IPS DF 19.7 (cell line): Measurements from ENCODE around the gene HOXD12.

Source experiments
- DNase-seq: peaks from one replicate; pipeline ENCODE4 v3.0.0-alpha.2; 2013; ENCODE audit warnings: low read depth, low spot score

Gene HOXD12

DNA sequence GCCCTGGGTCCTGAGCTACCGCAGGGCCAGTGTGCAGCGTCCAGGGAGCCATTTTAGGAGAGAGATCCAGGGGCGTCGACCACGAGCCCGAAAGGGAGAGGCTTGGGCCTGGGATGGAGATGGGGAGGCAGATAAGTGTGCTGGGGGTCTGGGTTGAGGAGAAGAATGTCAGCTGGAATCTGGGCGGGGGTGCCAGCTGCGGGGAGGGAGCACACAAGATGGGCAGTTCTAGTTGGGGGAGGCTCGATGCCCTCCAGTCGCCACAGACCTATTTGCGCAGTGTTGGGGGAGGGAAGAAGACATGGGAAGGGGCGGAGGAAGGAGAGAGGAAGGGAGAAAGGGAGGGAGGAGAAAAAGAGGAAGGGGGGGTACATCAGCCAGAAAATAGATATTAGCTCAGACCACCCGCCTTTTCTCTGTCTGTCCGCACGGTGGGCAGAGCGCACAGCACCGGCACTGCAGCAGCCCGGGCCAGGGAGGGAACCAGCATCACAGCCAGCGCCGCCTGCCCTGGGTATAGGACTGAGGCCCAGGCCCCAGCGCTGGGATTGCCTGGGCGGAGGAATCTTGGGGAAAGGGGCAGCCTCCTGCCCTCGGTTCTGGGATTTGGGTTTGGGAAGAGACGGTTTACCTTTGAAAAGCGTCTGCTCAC, 5.6 kb downstream of the HOXD12 start:
- no peak for DNase-seq

DNA sequence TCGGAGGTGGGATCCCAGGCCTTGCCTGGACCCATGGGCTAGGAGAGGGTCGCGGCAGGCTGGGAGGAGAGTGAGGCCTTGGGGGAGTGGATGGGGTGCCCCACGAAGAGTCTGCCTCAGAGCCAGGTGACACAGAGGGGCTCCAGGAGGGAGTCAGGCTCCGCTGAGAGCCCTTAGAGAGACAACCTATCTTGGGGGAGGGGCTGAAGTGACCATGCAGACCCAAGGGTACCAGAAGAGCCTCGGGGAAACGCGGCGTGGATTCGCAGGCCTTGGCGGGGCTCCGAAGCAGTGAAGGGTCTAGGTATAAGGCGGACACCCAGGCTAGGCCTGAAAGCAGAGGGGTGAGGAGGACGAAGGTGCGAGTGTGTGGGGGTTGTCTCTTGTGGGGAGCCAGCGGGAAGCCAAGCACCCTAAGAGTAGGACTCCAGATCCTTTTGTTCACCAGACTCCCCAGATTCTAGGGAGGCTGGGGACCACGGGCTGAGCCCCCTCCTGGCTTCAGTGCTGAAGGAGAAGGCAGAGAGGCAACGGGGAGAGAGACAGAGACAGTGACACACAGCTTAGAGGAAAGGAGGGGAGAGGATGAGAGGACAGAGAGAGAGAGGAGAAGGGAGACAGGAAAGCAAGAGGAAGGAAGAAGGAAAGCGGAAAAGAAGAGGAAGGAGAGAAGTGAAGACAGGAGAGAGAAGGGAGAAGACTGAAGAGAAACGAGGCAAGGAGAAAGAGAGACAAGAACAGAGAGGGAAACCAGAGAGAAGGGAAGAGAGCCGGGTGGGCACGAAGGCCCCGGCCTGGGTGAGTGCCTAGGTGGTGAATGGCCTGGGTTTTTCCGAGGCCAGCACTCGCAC, 6.4 kb downstream of the HOXD12 start:
- no peak for DNase-seq

DNA sequence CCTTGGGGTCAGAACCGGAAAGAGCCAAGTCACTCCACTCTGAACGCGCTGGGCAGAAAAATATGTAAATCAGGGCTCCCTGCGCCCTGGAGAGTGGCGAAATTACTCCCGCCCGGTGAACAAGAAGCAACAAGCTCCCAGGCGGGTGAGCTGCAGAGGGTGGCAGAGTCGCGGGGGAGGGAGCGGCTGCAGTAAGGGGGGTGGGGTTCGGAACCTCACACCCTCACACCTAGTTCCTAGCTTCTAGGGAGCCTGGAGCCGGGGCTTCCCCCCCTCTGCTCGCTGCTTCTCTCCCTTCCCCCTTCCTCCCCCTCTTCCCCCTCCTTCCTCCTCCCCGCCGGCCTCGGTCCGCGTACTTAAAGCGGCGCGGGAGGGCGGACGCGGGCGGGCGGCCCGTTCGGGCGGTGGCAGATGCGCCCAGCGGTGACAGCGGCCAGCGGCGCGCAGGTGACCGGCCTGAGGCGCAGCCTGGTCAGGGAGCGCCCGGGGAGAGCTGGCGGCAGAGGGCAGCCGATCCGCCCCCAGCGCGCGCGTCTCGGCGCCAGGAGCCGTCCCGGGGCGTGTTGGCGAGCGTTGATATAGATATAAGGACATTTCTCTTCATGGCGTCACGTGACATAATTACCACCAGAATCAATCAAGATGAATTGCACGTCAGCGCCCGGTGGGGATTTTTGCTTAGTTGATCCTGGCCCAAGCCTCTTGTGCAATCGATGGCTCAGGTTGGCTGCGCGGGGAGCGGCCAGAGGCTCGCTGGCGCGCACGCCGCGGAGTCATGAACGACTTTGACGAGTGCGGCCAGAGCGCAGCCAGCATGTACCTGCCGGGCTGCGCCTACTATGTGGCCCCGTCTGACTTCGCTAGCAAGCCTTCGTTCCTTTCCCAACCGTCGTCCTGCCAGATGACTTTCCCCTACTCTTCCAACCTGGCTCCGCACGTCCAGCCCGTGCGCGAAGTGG, 7.3 kb downstream of the HOXD12 start, which contains the start of gene HOXD11:
TSS of gene HOXD11 (plus strand) at position 700 of the 959 bp plus-strand sequence. CDS start at position 776, 76 bp downstream.
- no peak for DNase-seq

DNA sequence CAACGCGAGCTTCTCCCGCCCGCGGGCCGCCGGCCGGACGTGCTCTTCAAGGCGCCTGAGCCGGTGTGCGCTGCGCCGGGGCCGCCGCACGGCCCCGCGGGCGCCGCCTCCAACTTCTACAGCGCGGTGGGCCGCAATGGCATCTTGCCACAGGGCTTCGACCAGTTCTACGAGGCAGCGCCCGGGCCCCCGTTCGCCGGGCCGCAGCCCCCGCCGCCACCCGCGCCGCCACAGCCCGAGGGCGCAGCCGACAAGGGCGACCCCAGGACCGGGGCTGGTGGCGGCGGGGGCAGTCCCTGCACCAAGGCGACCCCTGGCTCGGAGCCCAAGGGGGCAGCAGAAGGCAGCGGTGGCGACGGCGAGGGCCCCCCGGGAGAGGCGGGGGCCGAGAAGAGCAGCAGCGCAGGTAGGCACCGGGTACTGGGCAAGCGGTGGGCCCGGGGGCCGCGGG, 8.2 kb downstream of the HOXD12 start:
- DNase-seq = no peak

DNA sequence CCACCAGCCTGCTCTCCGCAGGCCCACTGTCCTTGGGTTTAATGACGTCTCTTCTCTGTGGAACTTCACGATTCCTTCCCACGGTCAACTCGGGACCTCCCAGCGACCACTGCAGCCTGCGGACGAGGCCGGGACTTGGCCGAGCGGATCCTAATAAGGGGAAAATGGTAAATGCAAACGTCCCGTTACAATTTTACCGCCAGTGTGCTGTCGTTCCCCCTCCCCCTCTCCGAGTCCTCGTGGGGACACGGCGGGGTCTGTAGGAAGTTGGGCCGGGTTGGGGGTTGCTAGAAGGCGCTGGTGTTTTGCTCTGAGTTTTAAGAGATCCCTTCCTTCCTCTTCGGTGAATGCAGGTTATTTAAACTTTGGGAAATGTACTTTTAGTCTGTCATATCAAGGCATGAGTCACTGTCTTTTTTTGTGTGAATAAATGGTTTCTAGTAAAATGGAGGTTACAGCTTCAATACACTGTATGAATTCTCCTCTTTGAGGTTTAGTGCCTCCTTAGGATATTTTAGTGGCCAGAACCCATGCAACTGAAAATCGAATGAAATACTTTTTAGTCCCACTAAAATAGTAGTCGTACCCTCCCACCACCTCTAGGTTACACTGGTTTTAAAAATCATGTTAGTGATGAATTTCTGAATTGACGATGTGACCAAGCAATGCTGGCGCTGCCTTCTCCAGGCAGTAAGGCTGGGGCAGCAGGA, 9.8 kb downstream of the HOXD12 start:
- no peak for DNase-seq

DNA sequence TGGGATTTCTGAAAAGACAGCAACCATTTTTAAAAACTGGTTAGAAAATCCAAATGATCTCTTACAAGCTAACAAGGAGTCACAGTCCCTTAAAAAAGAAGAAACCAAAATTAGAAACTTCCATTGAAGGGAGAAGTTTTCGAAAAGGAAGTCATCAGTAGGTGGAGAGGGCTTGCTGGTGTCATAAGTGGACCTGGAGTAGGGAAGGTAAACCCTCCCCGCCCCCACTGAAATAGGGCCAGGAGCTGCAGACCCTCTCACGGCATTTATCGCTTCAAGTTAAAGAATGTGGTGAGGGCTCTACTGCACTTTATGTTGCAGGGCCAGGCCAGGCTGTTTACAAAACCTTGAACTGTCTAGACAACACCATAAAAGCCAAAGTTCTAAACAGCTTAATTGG, 10.4 kb downstream of the HOXD12 start:
- no peak for DNase-seq

DNA sequence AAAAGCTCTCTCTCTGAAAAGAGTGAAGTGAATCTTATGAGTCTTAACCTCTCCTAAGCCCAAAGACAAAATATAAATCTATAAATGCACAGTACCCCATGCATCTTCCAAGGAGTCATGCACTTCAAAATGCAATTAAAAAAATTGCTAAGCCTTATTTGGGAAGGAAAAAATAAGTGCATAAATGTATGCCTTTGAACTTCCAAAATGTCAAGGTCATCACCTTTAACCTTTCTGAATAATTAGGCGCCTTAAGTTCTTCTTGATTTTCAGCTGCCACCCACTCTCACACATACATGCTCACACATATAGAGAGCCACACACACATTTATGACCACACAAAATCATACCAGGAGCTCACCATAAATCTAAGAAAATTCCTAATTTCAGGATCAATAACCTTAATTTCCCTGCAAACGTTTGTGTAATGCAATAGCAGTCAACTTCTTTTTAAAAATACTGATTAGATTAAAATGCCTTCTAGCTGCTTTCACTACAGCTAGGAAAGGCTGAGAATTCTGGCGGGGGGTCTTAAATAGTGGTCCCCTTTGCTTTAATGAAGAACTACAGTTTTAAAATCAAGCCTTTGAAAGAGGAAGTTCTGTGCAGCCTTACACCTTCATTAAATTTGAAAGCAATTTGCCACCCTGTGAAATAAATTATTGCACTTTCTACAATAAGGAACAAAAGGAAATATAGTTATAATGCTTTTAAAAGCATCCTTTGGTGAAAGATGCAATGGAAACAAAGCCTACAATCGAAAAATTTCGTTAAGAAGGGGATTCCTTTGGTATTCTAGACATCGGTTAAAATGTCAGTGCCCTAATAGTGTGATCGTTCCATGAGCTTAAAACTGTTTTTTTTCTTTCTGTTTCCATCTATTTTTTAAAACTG, 11.1 kb downstream of the HOXD12 start:
- DNase-seq = no peak

DNA sequence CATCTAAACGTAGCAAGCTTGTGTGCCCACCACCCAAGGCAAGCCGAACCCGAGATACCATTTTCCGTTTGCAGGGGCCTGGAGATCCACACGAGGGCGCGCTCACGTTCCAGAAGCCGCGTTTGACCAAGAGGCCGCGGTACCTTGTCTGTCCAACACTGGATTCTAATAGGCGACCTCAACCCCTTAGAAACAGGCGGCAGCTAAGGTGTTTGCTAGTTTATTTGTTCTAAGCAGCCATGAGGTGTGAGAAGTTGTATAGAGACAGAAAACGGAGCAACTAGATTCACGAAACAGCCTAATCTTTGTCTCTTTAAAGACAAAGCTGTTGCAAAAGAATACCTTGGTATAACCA, 11.7 kb downstream of the HOXD12 start:
- no peak for DNase-seq

DNA sequence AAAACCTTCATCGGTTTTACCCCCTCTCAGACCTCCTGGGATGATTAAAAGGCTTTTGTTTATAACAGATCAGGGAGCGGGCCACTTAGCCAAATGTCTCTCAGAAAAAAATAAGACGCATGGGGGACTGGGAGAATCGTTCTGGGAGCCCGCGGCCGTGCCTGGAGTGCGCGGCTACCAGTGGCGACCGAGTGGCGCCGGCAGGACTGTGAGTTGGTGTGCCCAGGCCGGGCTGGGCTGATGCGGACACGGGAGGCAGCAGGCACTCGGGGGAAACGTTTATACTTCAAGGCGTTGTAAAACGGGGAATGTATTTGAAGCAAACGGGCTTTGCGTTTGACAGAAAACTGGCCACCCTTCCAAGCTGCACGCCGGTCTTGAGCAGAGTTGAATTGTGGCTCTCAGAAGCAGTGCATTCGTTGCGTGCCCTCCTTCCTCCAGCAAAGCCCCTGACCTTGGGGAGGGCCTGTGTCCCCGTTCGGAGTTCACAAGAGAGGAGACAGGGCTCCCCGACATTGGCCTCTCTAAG, 12.3 kb downstream of the HOXD12 start:
- DNase-seq = no peak

DNA sequence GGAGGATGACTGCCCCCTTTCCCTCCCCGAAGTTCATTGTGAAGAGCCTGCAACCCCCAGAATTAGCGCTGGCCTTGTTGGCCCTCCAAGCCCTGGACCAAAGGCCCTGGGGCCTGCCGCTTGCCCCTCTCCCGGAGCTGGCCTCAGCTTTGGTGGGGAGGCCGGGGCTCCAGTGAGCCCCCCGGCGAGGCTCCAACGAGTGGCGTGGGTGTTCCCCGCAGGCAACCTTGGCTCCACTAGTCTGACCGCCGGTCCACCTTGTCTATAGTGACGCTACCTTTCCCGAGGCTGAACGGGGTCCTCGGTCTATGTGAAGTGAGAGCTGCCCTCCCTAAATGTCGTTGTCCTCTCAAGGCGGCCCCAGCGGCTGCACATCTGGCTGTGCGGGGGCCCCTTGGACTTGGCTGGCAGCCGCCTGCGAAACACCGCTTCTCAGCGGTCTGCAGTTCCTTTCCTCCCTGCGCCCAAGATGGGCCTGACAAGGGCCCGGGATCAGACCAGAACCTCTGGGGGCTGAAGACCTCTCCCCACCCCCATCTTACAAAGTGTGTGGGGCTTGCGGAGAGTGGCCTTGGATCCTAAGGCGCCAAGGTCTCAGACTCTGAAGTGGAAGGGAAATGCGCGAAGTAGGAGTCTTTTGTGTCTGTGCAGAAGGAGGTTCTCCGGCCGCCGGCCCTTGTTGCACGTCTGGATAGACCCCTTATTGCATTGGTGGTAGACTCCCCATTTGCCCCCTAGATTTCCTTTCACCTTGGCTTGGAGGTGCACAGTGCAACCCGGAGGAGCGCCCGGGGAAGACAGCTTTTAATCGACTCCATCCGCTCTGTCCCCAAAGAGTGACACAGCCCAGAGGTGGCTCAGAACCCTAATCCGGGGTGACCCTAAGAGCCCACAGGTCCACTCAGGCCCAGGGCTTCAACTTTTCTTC, 13.0 kb downstream of the HOXD12 start:
- no peak for DNase-seq

DNA sequence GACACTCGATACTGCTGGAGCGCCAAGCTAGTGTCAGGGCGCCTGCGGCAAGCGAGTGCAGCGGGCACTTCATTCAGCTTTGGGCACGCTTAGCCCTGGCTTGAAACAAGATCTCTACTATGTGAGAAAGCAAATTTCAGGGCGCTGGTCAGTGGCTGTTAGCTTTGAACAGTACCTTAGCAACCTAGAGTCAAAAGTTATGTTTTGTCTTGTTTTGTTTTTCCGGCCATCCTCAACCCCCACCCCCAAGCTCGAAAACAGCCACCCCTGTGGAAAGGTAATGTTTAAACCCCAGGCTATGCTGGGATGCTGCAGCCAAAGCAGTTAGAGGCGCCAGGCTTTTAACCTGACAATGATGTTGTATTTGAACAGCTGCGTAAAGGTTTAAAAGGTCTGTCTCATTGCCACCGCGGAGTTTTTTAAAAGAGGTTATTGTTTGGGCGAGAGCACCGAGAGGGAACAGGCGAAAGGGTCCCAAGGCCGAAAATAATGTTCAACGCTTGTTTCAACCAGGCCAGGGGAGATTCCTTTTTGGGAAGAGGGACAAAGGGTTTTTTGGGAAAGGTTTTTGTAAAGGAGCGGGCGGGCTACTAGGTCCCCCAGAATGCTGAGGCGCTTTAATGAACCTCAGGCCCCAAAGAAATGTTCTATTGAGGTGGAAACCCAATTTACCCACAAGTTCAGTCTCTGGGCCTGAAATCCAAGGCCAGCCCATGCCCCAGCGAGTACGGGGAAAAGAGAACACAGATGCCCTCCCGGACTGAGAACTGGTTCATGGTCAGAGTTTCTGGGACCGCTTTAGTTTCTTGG, 14.7 kb downstream of the HOXD12 start:
- no peak for DNase-seq

DNA sequence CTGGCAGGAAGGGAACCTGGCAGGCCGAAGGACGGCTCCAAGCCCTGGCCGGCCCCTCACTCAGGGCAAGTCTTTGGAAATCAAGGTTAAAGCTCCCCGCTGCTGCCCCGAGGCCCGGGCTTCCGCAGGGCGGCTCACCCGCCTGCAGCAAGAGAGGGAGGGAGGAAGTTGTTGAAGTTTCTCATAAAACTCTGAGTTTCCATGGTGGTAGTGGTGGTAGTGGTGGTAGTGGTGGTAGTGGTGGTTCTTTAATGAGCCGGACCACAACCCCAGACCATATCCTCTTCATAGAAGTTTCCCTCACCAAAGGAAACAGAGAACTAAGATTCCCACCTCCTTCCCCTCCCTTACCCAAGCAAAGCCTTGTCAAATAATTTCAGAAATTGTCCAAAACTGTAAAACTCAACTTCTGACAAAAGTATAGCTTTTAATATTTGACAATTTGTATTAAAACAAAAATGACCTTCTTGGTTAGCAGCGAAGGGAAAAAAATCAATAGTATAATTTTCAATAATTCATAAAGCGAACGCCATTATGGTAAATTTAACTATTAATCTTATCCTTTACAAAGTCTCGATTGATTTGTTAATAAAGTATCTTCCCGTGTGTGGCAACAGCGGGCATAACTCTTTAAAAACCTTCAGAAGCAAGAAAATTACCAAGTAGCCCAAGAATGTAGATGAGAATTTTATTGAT, 15.5 kb downstream of the HOXD12 start:
- DNase-seq = no peak

DNA sequence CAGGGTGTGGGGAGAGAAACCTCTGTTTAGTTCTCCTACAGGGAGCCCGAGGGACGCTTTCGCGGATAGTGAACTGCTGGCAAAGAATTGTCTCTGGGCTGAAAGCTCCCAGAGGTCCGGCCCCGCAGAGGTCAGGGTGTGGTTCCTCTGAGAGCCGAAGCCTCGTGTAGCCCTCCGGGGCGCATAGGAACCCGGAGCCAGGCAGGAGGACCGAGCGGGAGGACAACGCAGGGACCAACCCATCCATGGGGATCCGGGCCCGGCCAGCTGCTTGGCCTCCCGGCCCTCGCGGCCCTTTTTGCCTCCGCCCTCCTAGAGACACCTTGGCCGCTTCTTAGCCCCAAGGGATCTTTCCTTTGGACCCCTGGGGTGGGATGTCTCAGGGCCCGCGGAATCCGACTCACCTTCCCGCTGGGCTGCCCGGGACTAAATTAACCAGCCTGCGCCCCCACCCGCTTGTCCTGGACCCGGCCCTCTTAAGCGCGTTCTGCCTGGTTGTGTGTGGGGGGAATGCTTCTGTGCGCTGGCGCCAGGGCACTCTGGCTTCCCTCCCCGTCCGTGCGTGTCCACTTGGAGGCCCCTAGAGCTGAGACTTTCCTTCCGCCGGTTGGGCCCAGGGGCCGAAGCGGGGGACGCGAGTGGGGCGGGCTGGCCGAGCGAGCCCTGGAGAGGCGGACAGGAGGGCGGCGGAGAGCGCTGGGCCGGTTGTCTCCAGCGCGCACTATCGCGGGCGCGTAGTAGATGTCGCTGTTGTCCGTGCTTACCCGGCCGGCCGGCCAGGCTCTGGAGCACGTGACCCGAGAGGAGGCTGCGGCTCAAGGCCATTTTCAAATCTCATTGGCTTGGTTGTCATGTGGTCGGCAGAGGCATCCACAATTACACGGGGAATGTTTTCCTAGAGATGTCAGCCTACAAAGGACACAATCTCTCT, 16.6 kb downstream of the HOXD12 start, which contains the start of gene HOXD10:
TSS of gene HOXD10 (plus strand) at position 896 of the 931 bp plus-strand sequence. CDS start 56 bp downstream, outside the sequence.
- no peak for DNase-seq

DNA sequence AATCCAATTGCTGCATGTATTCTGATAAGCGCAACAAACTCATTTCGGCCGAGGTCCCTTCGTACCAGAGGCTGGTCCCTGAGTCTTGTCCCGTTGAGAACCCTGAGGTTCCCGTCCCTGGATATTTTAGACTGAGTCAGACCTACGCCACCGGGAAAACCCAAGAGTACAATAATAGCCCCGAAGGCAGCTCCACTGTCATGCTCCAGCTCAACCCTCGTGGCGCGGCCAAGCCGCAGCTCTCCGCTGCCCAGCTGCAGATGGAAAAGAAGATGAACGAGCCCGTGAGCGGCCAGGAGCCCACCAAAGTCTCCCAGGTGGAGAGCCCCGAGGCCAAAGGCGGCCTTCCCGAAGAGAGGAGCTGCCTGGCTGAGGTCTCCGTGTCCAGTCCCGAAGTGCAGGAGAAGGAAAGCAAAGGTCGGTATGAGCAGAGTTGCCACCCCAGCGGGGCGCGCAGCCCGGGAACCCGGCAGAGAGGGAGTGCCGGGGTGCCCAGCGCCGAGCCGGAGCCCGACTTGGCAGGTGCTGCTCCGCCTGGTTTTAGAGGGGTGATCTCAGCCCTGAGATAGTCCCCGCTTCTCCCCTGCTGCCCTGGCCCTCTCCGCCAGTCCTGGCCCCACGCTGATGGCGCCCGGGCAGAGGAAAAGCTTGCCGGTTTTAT, 17.7 kb downstream of the HOXD12 start:
- DNase-seq = no peak

DNA sequence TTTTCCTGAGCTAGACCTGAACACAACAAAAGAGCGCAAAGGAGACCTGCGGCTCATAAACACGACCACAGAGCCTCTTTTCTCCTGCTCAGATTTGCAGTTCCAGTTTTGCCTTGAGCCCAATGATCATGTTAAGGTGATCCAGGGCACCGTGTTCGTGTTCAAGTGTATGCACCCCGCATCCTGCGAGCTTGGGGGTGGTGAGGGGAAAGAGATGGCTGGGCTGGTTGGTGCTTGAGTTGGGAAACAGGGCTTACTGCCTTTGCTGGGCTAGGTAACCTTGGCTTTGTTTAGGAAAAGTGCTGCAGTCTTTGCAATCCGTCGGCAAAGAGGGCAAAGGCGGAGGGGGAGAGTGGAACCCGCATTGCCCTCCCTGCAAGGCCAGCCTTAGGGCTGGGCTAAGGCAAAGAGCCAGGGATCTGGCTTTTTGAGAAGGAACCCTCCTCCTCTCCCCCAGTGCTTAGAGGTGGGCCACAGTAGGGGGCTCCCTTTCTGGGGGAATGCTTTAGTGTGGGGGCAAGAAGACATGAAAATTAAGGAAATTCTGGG, 18.3 kb downstream of the HOXD12 start:
- no peak for DNase-seq
